Transverse colon (tissue), 4 donors: ENCODE data around the gene CAMTA1. TPM values are rescaled to one million over a fixed set of nuclear protein-coding genes. Genes with fewer than 3 reads are reported as not detected.

Experiments
- DNase-seq: peaks from one replicate; pipeline ENCODE4 v3.0.0-alpha.2; 2019
- H3K27ac ChIP-seq, 4 donors: fragments of 200-600 bp; sonication (generic); 2 replicates each; pipeline ENCODE4 v1.5.1; 2016 to 2018; ENCODE audit warnings: inconsistent platforms in 4 of 4
- H3K27me3 ChIP-seq: fragments of 200-600 bp; sonication (generic); 2 replicates; pipeline ENCODE4 v1.5.1; 2017; ENCODE audit warnings: inconsistent platforms
- H3K36me3 ChIP-seq, 4 donors: fragments of 200-600 bp; sonication (generic); 2 replicates each; pipeline ENCODE4 v1.5.1; 2017 to 2019; ENCODE audit warnings: inconsistent platforms in 4 of 4
- H3K4me1 ChIP-seq, 4 donors: fragments of 200-600 bp; sonication (generic); 2 replicates each; pipeline ENCODE4 v1.5.1; 2017 to 2020; ENCODE audit warnings: inconsistent platforms in 4 of 4
- H3K4me3 ChIP-seq, 4 donors: fragments of 200-600 bp; sonication (generic); 1 replicate in 1 of 4; 2 replicates in 3 of 4; pipeline versions ENCODE4 v1.5.1 to v1.6.1; 2017 to 2019; ENCODE audit warnings: inconsistent platforms in 4 of 4
- H3K9me3 ChIP-seq, 2 donors: fragments of 200-600 bp; sonication (generic); 2 replicates each; pipeline ENCODE4 v1.5.1; 2017 to 2019; ENCODE audit warnings: inconsistent platforms in 2 of 2
- CTCF ChIP-seq, 5 experiments: fragments of 200-600 bp in 3 of 5; fragments of 450-650 bp in 2 of 5; sonication (generic) in 3 of 5; IDR thresholded peaks; 1 replicate in 2 of 5; 2 replicates in 3 of 5; pipeline ENCODE4 v1.5.1; 2016 to 2017; ENCODE audit warnings: antibody characterized with exemption in 5 of 5, inconsistent platforms in 3 of 5, mild to moderate bottlenecking in 2 of 5, moderate library complexity in 1 of 5
- EP300 ChIP-seq: sonication (generic); formaldehyde crosslinking; IDR thresholded peaks from one replicate; pipeline ENCODE4 v1.6.1; 2017; ENCODE audit warnings: antibody characterized with exemption, low read depth
- POLR2A ChIP-seq: fragments of 450-650 bp; IDR thresholded peaks from one replicate; pipeline ENCODE4 v1.6.1; 2016; ENCODE audit warnings: antibody characterized with exemption, mild to moderate bottlenecking, moderate library complexity
- POLR2AphosphoS5 ChIP-seq, 3 donors: sonication (generic); formaldehyde crosslinking; IDR thresholded peaks; one replicate each; pipeline ENCODE4 v1.6.1; 2016; ENCODE audit warnings: antibody characterized with exemption in 3 of 3
- WGBS, 2 donors: methylation state at CpG; one replicate each; pipeline ENCODE4 v1.1.5; 2018; ENCODE audit warnings: low coverage in 1 of 2; 5-methylcytosine and 5-hydroxymethylcytosine counted together
- in situ Hi-C, 4 donors: fragments of 200-750 bp; cut with MboI; loops; one replicate each; pipeline versions ENCODE4 v1.15.0 to v1.15.1; 2017; ENCODE audit warnings: low sequenced_read_pairs in 3 of 4, low pct_ligation_motif_present in 1 of 4, low pct_unique_long_range_greater_than_20kb in 1 of 4
- intact Hi-C: fragments of 100-400 bp; cut with DNase I; formaldehyde crosslinking; loops from one replicate; pipeline ENCODE4 v1.15.1; 2023; ENCODE audit warnings: low total_unique reads
- total RNA-seq, 4 donors: library from RNA; depleted of rRNA; stranded (reverse); fragments of >200 nt; gene quantifications; one replicate each; pipeline ENCODE4 v1.1.0, GENCODE V29; 2016

CAMTA1 gene
- total RNA-seq, 4 donors from 2014 or later = 93.8 to 268 (median 130) TPM

DNA sequence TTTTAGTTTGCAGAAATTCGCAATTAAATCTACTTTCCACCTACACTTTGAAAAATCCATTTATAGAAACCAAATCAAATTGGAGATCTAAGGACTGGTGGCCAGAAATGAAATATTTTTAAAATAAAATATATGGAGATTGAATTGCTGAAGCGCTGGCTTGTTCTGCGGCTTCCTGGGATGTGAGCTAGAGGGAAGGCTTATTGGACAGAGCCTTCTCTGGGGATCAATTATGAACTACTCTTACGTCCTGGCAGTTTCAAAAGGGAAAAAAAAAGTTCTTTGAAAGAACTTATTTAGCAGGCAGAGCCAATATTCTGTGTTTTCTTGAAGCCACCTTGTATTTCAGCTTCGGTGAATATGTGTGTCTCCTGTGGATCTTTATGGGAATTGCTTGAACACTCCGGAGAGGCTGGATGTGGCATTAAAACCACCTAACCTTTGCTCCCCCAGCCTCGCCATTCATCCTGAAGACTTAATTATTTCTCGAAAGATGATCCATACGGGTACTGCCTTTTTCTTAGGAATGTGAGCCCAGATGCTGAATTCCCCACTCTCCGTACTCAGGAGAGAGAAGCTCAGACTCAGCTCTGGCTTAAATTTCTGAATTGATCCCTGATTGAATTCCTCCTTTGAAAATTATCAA, 506.9 kb downstream of the CAMTA1 start:
- peaks cover 0 to 8% (median 3%) of the 10 kb centered on the region in 4 donors for H3K4me1 ChIP-seq
- intact Hi-C loops = no loop called here
- DNase-seq = no peak
- peak overlapping the region in 1 of 4 donors; percentile 46 for H3K27ac ChIP-seq
- TF ChIP-seq CTCF (IDR thresholded peaks at IDR 0.05) = no peak
- TF ChIP-seq POLR2AphosphoS5 (IDR thresholded peaks at IDR 0.05) = no peak
- no peak for TF ChIP-seq EP300
- no peak for TF ChIP-seq POLR2A
- no peak overlapping the region for H3K4me3 ChIP-seq
- no peaks in the 10 kb centered on the region for H3K27me3 ChIP-seq
- in situ Hi-C loops = no loop called here
- 85 to 86% methylated on average over 10 of the region's 10 CpGs for WGBS, 2 donors
- H3K36me3 ChIP-seq = no peaks in the 10 kb centered on the region
- H3K9me3 ChIP-seq = no peaks in the 10 kb centered on the region

DNA sequence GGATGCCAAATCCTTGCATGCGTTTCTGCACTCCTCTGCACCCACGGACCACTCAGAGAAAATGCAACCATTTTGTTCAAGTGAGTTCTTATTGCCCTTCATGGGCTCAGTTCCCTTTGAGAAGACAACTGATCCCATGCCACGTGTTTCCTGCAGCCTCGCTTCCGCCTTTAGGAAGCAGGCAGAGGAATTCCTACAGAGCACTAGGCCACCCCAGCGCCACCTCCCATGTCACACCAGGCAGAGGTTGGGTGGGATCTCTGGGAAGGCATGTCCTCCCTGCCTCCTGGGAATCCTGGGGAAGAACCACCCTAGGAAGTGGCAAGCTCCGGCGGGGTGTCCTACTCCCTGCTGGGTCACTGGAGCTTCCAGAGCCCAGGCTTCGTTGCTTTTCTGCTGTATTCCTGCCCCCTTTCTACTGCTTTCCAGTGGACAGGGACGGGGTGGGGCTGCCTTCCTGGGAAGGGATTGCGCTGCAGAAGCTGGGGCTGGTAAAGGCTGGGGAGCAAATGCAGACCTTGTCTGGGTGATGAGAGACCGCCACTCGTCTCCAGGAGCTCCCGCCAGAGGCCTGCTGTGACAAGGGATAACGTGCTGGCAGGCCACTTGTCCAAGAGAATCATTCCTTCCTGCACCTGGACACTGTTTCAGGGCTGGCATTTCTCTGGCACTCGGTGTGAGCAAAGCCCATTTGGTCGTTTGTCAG, 507.6 kb downstream of the CAMTA1 start:
- Histone ChIP-seq H3K4me1 (peaks cover 0 to 8% (median 3%) of the 10 kb centered on the region in 4 donors), H3K36me3 (no peaks in the 10 kb centered on the region), H3K4me3 (no peak overlapping the region), H3K27ac (no peak overlapping the region), H3K27me3 (no peaks in the 10 kb centered on the region), H3K9me3 (no peaks in the 10 kb centered on the region)
- TF ChIP-seq POLR2AphosphoS5 (IDR thresholded peaks at IDR 0.05) (peak in 2 of 3 donors; percentile 15 to 16), EP300 (no peak)
- 81 to 100% methylated on average over 2 to 17 of the region's 17 CpGs for WGBS, 2 donors
- intact Hi-C loops = no loop called here
- in situ Hi-C loops = no loop called here
- DNase-seq = no peak

DNA sequence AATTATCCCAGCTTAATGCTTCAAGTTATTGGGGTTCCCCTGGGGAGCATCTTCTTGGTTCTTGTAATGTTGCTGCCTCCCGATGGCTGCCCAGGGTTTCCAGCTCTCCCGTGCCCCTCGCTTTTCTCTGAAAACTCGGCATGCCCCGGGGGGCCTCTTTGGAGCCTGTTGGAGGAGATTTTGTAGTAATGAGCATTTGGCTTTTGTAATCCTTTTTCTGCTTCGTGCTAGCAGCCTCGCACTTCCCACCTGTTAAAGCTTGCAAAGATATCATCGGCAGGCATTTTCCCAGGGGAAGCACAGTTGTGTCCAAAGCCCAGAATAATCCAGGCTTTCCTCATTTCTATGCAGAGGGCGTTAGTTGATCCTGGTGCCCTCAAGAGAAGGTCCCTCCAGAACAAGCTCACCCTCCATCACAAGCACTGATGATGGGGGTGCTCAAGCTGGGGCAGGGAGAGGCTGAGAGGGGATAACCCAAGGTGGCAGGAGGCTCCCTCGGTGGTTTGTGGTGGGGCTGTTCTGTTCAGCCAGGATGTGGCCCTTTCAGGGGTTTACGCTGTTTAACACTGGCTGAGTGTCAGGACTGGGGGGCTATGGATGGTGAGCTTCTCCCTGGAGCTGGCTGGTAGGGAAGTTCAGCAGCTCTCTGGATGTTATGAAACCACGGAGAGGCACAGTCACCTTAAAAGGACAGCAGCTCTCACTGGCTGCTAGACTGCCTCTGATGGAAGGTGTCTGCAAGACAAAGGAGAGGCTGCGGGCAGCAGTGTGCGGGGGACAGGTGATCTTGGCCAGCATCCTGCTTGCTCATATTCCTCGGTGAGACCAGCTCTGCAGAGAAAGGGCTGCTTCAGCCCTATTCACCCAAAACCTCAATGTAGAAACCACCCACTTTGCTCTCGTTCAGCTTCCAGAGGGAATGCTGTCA, 508.7 kb downstream of the CAMTA1 start:
- TF ChIP-seq POLR2A (no peak), EP300 (no peak), POLR2AphosphoS5 (IDR thresholded peaks at IDR 0.05) (no peak), CTCF (IDR thresholded peaks at IDR 0.05) (no peak)
- H3K27ac ChIP-seq = no peak overlapping the region
- intact Hi-C loops = no loop called here
- peaks cover 0 to 11% (median 7%) of the 10 kb centered on the region in 4 donors for H3K4me1 ChIP-seq
- no peaks in the 10 kb centered on the region for H3K27me3 ChIP-seq
- in situ Hi-C loops = no loop called here
- 80% methylated on average over 16 of the region's 16 CpGs; no CpG with 5 or more reads in 1 of the 2 donors for WGBS, 2 donors
- DNase-seq = no peak
- H3K9me3 ChIP-seq = no peaks in the 10 kb centered on the region
- H3K4me3 ChIP-seq = no peak overlapping the region
- H3K36me3 ChIP-seq = no peaks in the 10 kb centered on the region

GRCh38 chr1:7294636-7295035, 509.4 kb downstream of the CAMTA1 start:
- Histone ChIP-seq H3K27ac (no peak overlapping the region), H3K9me3 (no peaks in the 10 kb centered on the region), H3K4me1 (peaks cover 2 to 17% (median 12%) of the 10 kb centered on the region in 4 donors), H3K36me3 (no peaks in the 10 kb centered on the region), H3K27me3 (no peaks in the 10 kb centered on the region), H3K4me3 (no peak overlapping the region)
- TF ChIP-seq CTCF (IDR thresholded peaks at IDR 0.05) (no peak), POLR2AphosphoS5 (IDR thresholded peaks at IDR 0.05) (no peak), POLR2A (no peak), EP300 (no peak)
- 77% methylated on average over 7 of the region's 7 CpGs; no CpG with 5 or more reads in 1 of the 2 donors for WGBS, 2 donors
- intact Hi-C loops (no loop called here), in situ Hi-C loops (no loop called here)
- no peak for DNase-seq
